ENCODE measurements around the gene SVBP. TPM values are rescaled to one million over a fixed set of nuclear protein-coding genes. Genes with fewer than 3 reads are reported as not detected.
"Not testable (repeated sequence)": the region's sequence is repeated elsewhere in the genome, so short reads cannot be mapped to it uniquely, and the experiment has no call there.

Gene SVBP, protein sequence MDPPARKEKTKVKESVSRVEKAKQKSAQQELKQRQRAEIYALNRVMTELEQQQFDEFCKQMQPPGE
- total RNA-seq (2014; rRNA removed; shearing (Covaris generic)) (12.5 and 16.8 TPM in 2 replicates), polyA plus RNA-seq (2016; fragmentation: Nextera tagmentation; extraction: Ambion mirVana) (28.4 and 28.5 TPM in 2 replicates)

DNA sequence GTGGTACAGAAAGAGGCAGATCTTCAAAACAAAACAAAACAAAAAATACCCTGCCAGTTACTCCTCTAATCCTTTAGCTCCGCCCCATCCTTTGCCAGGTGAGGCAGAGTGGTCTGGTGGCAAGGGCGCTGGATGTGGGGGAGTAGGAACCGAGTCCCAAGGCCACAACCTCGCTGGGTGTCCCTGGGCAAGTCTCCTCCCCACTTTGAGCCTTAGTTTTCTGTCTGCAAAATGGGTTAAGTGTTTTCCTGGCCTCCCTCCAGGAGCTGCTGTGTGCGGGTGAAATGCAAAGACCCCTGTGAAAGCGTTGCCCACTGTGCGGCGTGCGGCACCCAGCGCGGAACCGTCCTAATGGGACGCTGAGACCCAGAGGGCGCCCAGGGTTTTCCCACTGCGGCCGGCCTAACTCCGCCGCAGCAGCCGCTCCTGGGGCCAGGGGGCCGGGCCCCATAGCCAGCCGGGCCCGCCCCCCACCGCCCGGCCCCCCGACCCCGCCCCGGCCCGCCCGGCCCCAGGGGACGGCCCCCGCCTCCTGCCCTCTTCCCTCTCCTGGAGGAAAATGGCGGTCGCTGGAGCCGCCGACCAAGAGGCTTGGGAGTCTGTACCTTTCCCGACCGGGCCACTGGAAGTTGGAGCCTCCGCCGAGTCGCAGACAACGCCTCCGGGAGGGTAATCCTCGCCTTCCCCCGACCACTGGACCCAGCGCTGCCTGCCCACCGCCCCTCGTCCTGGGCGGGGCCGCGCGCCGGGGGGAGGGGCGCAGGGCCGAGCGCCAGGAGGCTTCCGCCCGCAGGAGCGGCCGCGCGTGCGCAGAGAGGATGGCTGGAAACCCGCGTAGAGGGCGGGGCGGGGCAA lies at the start of gene SVBP, which contains the start of gene ERMAP:
TSS of gene SVBP (minus strand) at position 813 of the 855 bp plus-strand sequence. CDS start 853 bp downstream, outside the sequence.
TSS of gene ERMAP (plus strand) at position 538 of the 855 bp plus-strand sequence. CDS start 13,327 bp downstream, outside the sequence.
- 1% methylated on average over 33 to 65 of the region's 66 CpGs for WGBS, 2 experiments (ENCODE audit: low coverage in 1 of 2, low lambda C conversion rate in 2 of 2, missing lambda C conversion rate in 2 of 2)

DNA sequence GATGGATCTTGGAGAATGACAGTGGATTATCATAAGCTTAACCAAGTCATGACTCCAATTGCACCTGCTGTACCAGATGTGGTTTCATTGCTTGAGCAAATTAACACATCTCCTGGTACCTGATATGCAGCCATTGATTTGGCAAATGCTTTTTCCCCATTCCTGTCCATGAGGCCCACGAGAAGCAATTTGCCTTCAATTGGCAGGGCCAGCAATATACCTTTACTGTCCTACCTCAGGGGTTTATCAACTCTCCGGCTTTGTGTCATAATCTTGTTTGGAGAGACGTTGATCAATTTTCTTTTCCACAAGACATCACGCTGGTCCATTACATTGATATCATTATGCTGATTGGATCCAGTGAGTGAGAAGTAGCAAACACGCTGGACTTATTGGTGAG lies 49.4 kb upstream of the SVBP start:
- Histone ChIP-seq H4K20me1 (ENCODE audit: insufficient read depth) (no peaks in the 10 kb centered on the region), H3K79me2 (ENCODE audit: insufficient read depth) (no peaks in the 10 kb centered on the region), H3K27ac (no peak overlapping the region), H3K36me3 (ENCODE audit: low read depth) (no peaks in the 10 kb centered on the region), H3K27me3 (replicated peaks; ENCODE audit: insufficient read depth) (peaks cover 15% of the 10 kb centered on the region), H3F3A (ENCODE audit: insufficient read depth) (no peaks in the 10 kb centered on the region), H3K4me3 (no peak overlapping the region), H2AFZ (no peak overlapping the region), H3K9ac (no peak overlapping the region), H3K4me2 (ENCODE audit: unreplicated experiment) (no peak overlapping the region), H3K9me3 (ENCODE audit: low read depth) (no peaks in the 10 kb centered on the region), H3K4me1 (ENCODE audit: insufficient read depth) (no peaks in the 10 kb centered on the region), H3K9me2 (ENCODE audit: insufficient read depth) (no peaks in the 10 kb centered on the region)
- no peak for DNase-seq
- 35 to 42% methylated on average over 5 of the region's 5 CpGs for WGBS, 2 experiments (ENCODE audit: low coverage in 1 of 2, low lambda C conversion rate in 2 of 2, missing lambda C conversion rate in 2 of 2)
- in situ Hi-C loops (cut with MboI): no loop called here
- TF ChIP-seq EZH2phosphoT487 (IDR thresholded peaks at IDR 0.05; ENCODE audit: insufficient read depth, low read depth) (no peak), EZH2 (IDR thresholded peaks at IDR 0.05; ENCODE audit: insufficient read depth, poor library complexity, severe bottlenecking) (no peak)

More for the DNA sequence above, at the start of gene SVBP, which contains the start of gene ERMAP:
- H3K9me3 ChIP-seq (ENCODE audit: low read depth): no peaks in the 10 kb centered on the region
- peaks cover 13% of the 10 kb centered on the region for H3K4me1 ChIP-seq (ENCODE audit: insufficient read depth)
- peaks cover 44% of the 10 kb centered on the region for H3K79me2 ChIP-seq (ENCODE audit: insufficient read depth)
- no peaks in the 10 kb centered on the region for H3K27me3 ChIP-seq (replicated peaks; ENCODE audit: insufficient read depth)
- peak; percentile 94 for DNase-seq
- H3K36me3 ChIP-seq (ENCODE audit: low read depth): no peaks in the 10 kb centered on the region
- peak within 1 kb of the TSS; percentile 92 for H3K9ac ChIP-seq
- peak within 1 kb of the TSS; percentile 90 for H2AFZ ChIP-seq
- peak within 1 kb of the TSS; percentile 89 for H3K4me2 ChIP-seq (ENCODE audit: unreplicated experiment)
- H3K9me2 ChIP-seq (ENCODE audit: insufficient read depth): no peaks in the 10 kb centered on the region
- TF ChIP-seq EZH2 (IDR thresholded peaks at IDR 0.05; ENCODE audit: insufficient read depth, poor library complexity, severe bottlenecking) (no peak), EZH2phosphoT487 (IDR thresholded peaks at IDR 0.05; ENCODE audit: insufficient read depth, low read depth) (no peak)
- no peaks in the 10 kb centered on the region for H4K20me1 ChIP-seq (ENCODE audit: insufficient read depth)
- H3F3A ChIP-seq (ENCODE audit: insufficient read depth): peaks cover 7% of the 10 kb centered on the region
- peak within 1 kb of the TSS; percentile 96 for H3K27ac ChIP-seq
- in situ Hi-C loops (cut with MboI): no loop called here
- peak within 1 kb of the TSS; percentile 85 for H3K4me3 ChIP-seq

DNA sequence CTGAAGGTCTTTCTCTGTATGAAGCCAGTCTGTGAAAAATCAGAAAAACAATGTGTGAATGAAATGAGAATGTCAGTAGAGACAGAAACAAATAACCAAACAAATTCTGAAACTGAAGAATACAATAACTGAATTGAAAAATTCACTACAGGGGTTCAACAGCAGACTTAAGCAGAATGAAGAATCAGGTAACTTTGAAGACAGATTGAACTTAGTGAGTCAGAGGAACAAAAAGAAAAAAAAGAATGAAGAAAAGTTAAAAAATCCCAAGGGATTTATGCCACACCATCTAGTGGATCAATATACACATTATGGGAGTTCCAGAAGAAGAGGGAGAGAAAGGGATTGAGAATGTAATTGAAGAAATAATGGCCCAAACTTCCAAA lies 43.8 kb upstream of the SVBP start:
- H3K9ac ChIP-seq: no peak overlapping the region
- no peak overlapping the region for H3K4me3 ChIP-seq
- no peaks in the 10 kb centered on the region for H3K79me2 ChIP-seq (ENCODE audit: insufficient read depth)
- H3K9me3 ChIP-seq (ENCODE audit: low read depth): no peaks in the 10 kb centered on the region
- no peak overlapping the region for H3K4me2 ChIP-seq (ENCODE audit: unreplicated experiment)
- H3K36me3 ChIP-seq (ENCODE audit: low read depth): no peaks in the 10 kb centered on the region
- TF ChIP-seq EZH2 (IDR thresholded peaks at IDR 0.05; ENCODE audit: insufficient read depth, poor library complexity, severe bottlenecking): no peak
- no peak for TF ChIP-seq EZH2phosphoT487 (IDR thresholded peaks at IDR 0.05; ENCODE audit: insufficient read depth, low read depth)
- in situ Hi-C loops (cut with MboI): no loop called here
- no peak overlapping the region for H3K27ac ChIP-seq
- no peak overlapping the region for H2AFZ ChIP-seq
- peaks cover 15% of the 10 kb centered on the region for H3K27me3 ChIP-seq (replicated peaks; ENCODE audit: insufficient read depth)
- no peaks in the 10 kb centered on the region for H3K9me2 ChIP-seq (ENCODE audit: insufficient read depth)
- DNase-seq: no peak
- no peaks in the 10 kb centered on the region for H4K20me1 ChIP-seq (ENCODE audit: insufficient read depth)
- no peaks in the 10 kb centered on the region for H3K4me1 ChIP-seq (ENCODE audit: insufficient read depth)
- H3F3A ChIP-seq (ENCODE audit: insufficient read depth): no peaks in the 10 kb centered on the region

DNA sequence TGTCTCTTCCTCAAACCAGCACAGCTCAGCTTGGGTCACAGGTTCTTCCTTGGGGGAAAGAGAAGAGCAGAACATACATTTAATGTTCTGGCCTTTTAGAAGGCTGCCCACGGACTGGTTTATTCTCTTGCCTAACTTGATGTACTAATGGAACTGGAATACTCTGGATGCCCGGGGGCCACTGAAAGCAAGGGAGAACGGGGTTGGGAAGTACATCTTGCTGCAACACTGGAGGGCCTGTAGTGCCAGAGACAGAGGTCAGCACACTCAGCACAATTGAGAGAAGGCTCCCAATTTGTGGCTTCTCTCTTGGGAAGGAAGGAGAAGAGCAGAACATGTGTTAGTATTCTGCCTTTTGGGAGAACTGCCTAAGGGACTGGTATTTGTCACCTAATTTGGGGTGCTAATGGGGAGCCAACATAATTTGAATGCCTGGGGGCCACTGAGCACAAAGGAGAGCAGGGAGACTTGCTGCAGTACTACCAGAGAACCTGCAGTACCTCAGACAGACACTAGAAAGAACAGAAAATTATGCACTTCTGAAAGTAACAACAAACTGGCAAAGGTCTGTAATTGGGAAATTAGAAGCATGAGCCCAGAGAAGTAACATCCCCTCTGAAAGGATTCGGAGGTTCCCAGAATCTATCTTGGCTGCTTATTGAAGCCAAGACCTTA lies 43.3 kb upstream of the SVBP start:
- H3K79me2 ChIP-seq (ENCODE audit: insufficient read depth): no peaks in the 10 kb centered on the region
- TF ChIP-seq EZH2 (IDR thresholded peaks at IDR 0.05; ENCODE audit: insufficient read depth, poor library complexity, severe bottlenecking) (no peak), EZH2phosphoT487 (IDR thresholded peaks at IDR 0.05; ENCODE audit: insufficient read depth, low read depth) (no peak)
- H2AFZ ChIP-seq: no peak overlapping the region
- no peaks in the 10 kb centered on the region for H3K4me1 ChIP-seq (ENCODE audit: insufficient read depth)
- H3K9me3 ChIP-seq (ENCODE audit: low read depth): no peaks in the 10 kb centered on the region
- no peak overlapping the region for H3K4me2 ChIP-seq (ENCODE audit: unreplicated experiment)
- in situ Hi-C loops (cut with MboI): no loop called here
- no peaks in the 10 kb centered on the region for H3K36me3 ChIP-seq (ENCODE audit: low read depth)
- DNase-seq: no peak
- no peak overlapping the region for H3K9ac ChIP-seq
- no peak overlapping the region for H3K4me3 ChIP-seq
- H3K27ac ChIP-seq: no peak overlapping the region
- no peaks in the 10 kb centered on the region for H3F3A ChIP-seq (ENCODE audit: insufficient read depth)
- no peaks in the 10 kb centered on the region for H3K9me2 ChIP-seq (ENCODE audit: insufficient read depth)
- peaks cover 11% of the 10 kb centered on the region for H3K27me3 ChIP-seq (replicated peaks; ENCODE audit: insufficient read depth)
- no peaks in the 10 kb centered on the region for H4K20me1 ChIP-seq (ENCODE audit: insufficient read depth)
- 72 to 76% methylated on average over 4 of the region's 4 CpGs for WGBS, 2 experiments (ENCODE audit: low coverage in 1 of 2, low lambda C conversion rate in 2 of 2, missing lambda C conversion rate in 2 of 2)

DNA sequence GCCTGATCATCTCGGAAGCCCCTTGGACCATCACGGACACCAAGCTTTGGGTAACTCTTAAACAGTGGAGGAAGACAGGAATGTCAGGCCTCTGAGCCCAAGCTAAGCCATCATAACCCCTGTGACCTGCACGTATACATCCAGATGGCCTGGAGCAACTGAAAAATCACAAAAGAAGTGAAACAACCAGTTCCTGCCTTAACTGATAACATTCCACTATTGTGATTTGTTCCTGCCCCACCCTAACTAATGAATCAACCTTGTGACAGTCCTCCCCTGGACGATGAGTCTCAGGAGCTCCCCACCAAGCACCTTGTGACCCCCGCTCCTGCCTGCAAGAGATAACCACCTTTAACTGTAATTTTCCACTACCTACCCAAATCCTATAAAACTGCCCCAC lies 42.2 kb upstream of the SVBP start:
- H4K20me1 ChIP-seq (ENCODE audit: insufficient read depth); H3K4me1 ChIP-seq (ENCODE audit: insufficient read depth); H3K79me2 ChIP-seq (ENCODE audit: insufficient read depth); DNase-seq; H3K27ac ChIP-seq; H2AFZ ChIP-seq; H3K36me3 ChIP-seq (ENCODE audit: low read depth); H3K9ac ChIP-seq; H3K9me3 ChIP-seq (ENCODE audit: low read depth); in situ Hi-C loops (cut with MboI); H3K4me2 ChIP-seq (ENCODE audit: unreplicated experiment); H3K4me3 ChIP-seq; H3K9me2 ChIP-seq (ENCODE audit: insufficient read depth); H3K27me3 ChIP-seq (replicated peaks; ENCODE audit: insufficient read depth); H3F3A ChIP-seq (ENCODE audit: insufficient read depth): not testable (repeated sequence)
- WGBS, 2 experiments (ENCODE audit: low coverage in 1 of 2, low lambda C conversion rate in 2 of 2, missing lambda C conversion rate in 2 of 2): 65% methylated on average over 5 of the region's 5 CpGs

DNA sequence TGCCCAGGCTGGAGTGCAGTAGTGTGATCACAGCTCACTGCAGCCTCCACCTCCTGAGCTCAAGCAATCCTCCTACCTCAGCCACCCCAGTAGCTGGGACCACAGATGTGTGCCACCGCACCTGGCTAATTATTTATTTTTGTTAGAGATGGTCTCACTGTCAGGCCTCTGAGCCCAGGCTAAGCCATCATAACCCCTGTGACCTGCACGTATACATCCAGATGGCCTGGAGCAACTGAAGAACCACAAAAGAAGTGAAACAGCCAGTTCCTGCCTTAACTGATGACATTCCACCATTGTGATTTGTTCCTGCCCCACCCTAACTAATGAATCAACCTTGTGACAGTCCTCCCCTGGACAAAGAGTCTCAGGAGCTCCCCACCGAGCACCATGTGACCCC lies 39.4 kb upstream of the SVBP start:
- H3K4me2 ChIP-seq (ENCODE audit: unreplicated experiment); in situ Hi-C loops (cut with MboI); H3K27ac ChIP-seq; H4K20me1 ChIP-seq (ENCODE audit: insufficient read depth); H3K9me3 ChIP-seq (ENCODE audit: low read depth); H3K79me2 ChIP-seq (ENCODE audit: insufficient read depth); H3K9ac ChIP-seq; H3K27me3 ChIP-seq (replicated peaks; ENCODE audit: insufficient read depth); H3K9me2 ChIP-seq (ENCODE audit: insufficient read depth); H2AFZ ChIP-seq; H3K36me3 ChIP-seq (ENCODE audit: low read depth); H3K4me1 ChIP-seq (ENCODE audit: insufficient read depth); DNase-seq; H3K4me3 ChIP-seq; H3F3A ChIP-seq (ENCODE audit: insufficient read depth): not testable (repeated sequence)
- 93 to 98% methylated on average over 3 of the region's 3 CpGs for WGBS, 2 experiments (ENCODE audit: low coverage in 1 of 2, low lambda C conversion rate in 2 of 2, missing lambda C conversion rate in 2 of 2)
